Uterus (tissue), 4 donors: ENCODE data around the gene PKN3. TPM values are rescaled to one million over a fixed set of nuclear protein-coding genes. Genes with fewer than 3 reads are reported as not detected.
"Not testable (repeated sequence)": the region's sequence is repeated elsewhere in the genome, so short reads cannot be mapped to it uniquely, and the experiment has no call there.

Experiments
- DNase-seq, 2 donors: peaks; one replicate each; pipeline ENCODE4 v3.0.0-alpha.2; 2019 to 2020
- H3K27ac ChIP-seq, 2 donors: fragments of 200-600 bp; sonication (generic); 1 replicate in 1 of 2; 2 replicates in 1 of 2; pipeline ENCODE4 v1.5.1; 2016 to 2018
- H3K27me3 ChIP-seq, 2 donors: fragments of 200-600 bp; sonication (generic); one replicate each; pipeline ENCODE4 v1.5.1; 2018 to 2019; ENCODE audit warnings: control low read depth in 1 of 2
- H3K36me3 ChIP-seq, 2 donors: fragments of 200-600 bp; sonication (generic); one replicate each; pipeline ENCODE4 v1.5.1; 2019; ENCODE audit warnings: control low read depth in 1 of 2
- H3K4me1 ChIP-seq, 2 donors: fragments of 200-600 bp; sonication (generic); one replicate each; pipeline ENCODE4 v1.5.1; 2018 to 2019; ENCODE audit warnings: control low read depth in 1 of 2
- H3K4me3 ChIP-seq, 2 donors: fragments of 200-600 bp; sonication (generic); 1 replicate in 1 of 2; 2 replicates in 1 of 2; pipeline ENCODE4 v1.5.1; 2018 to 2019; ENCODE audit warnings: mild to moderate bottlenecking in 1 of 2
- H3K9me3 ChIP-seq, 2 donors: fragments of 200-600 bp; sonication (generic); one replicate each; pipeline ENCODE4 v1.5.1; 2019; ENCODE audit warnings: control low read depth in 1 of 2
- CTCF ChIP-seq, 4 experiments: fragments of 200-600 bp in 2 of 4; fragments of 450-650 bp in 2 of 4; sonication (generic) in 2 of 4; IDR thresholded peaks; one replicate each; pipeline ENCODE4 v1.5.1; 2016 to 2019; ENCODE audit warnings: antibody characterized with exemption in 4 of 4, mild to moderate bottlenecking in 2 of 4, moderate library complexity in 1 of 4
- POLR2A ChIP-seq, 2 donors: fragments of 450-650 bp; IDR thresholded peaks; one replicate each; pipeline ENCODE4 v1.6.1; 2016; ENCODE audit warnings: antibody characterized with exemption in 2 of 2, mild to moderate bottlenecking in 1 of 2, moderate library complexity in 1 of 2
- intact Hi-C: fragments of 100-400 bp; cut with DNase I; formaldehyde crosslinking; loops from one replicate; pipeline ENCODE4 v1.15.1; 2023; ENCODE audit warnings: low total_unique reads
- total RNA-seq, 4 donors: library from RNA; depleted of rRNA in 3 of 4; stranded (reverse); fragments of >200 nt in 3 of 4; gene quantifications; one replicate each; pipeline versions ENCODE4 v1.1.0 to v1.2.4, GENCODE V29; 2014 to 2023
- donor health status: DM: yes; HTN: yes; CAD: no.

PKN3 gene
- total RNA-seq, 4 donors from 2014 or later: 2.4 to 19.5 (median 4.5) TPM

- Histone ChIP-seq H3K27ac (no peak overlapping the region), H3K9me3 (no peaks in the 10 kb centered on the region), H3K36me3 (no peaks in the 10 kb centered on the region), H3K4me1 (peaks cover 0 to 6% of the 10 kb centered on the region in 2 donors), H3K27me3 (no peaks in the 10 kb centered on the region), H3K4me3 (no peak overlapping the region)
- intact Hi-C loops: no loop called here
- no peak for DNase-seq
- TF ChIP-seq POLR2A (IDR thresholded peaks at IDR 0.05) (no peak), CTCF (IDR thresholded peaks at IDR 0.05) (no peak)
These were observed 44.5 kb upstream of the PKN3 start for GRCh38 chr9:128657796-128658195.

GRCh38 chr9:128666481-128666941 lies 35.8 kb upstream of the PKN3 start:
- H3K27me3 ChIP-seq, intact Hi-C loops, H3K4me1 ChIP-seq, H3K4me3 ChIP-seq, H3K9me3 ChIP-seq, H3K27ac ChIP-seq, H3K36me3 ChIP-seq, DNase-seq: not testable (repeated sequence)

- intact Hi-C loops: no loop called here
- H3K36me3 ChIP-seq: no peaks in the 10 kb centered on the region
- TF ChIP-seq CTCF (IDR thresholded peaks at IDR 0.05) (no peak), POLR2A (IDR thresholded peaks at IDR 0.05) (no peak)
- no peak overlapping the region for H3K27ac ChIP-seq
- no peaks in the 10 kb centered on the region for H3K4me1 ChIP-seq
- H3K9me3 ChIP-seq: no peaks in the 10 kb centered on the region
- no peak overlapping the region for H3K4me3 ChIP-seq
- no peaks in the 10 kb centered on the region for H3K27me3 ChIP-seq
- no peak for DNase-seq
These were observed 32.5 kb upstream of the PKN3 start for GRCh38 chr9:128669786-128670185.

- Histone ChIP-seq H3K9me3 (no peaks in the 10 kb centered on the region), H3K4me3 (no peak overlapping the region), H3K4me1 (no peaks in the 10 kb centered on the region), H3K27ac (no peak overlapping the region), H3K36me3 (no peaks in the 10 kb centered on the region), H3K27me3 (no peaks in the 10 kb centered on the region)
- intact Hi-C loops: no loop called here
- no peak for DNase-seq
- TF ChIP-seq POLR2A (IDR thresholded peaks at IDR 0.05) (no peak), CTCF (IDR thresholded peaks at IDR 0.05) (no peak)
These were observed 26.9 kb upstream of the PKN3 start for GRCh38 chr9:128675382-128675781.

GRCh38 chr9:128677794-128678193 lies 24.5 kb upstream of the PKN3 start:
- Histone ChIP-seq H3K36me3 (no peaks in the 10 kb centered on the region), H3K4me1 (no peaks in the 10 kb centered on the region), H3K27ac (no peak overlapping the region), H3K9me3 (no peaks in the 10 kb centered on the region), H3K27me3 (no peaks in the 10 kb centered on the region), H3K4me3 (no peak overlapping the region)
- DNase-seq: no peak
- intact Hi-C loops: no loop called here
- TF ChIP-seq CTCF (IDR thresholded peaks at IDR 0.05): no peak
- TF ChIP-seq POLR2A (IDR thresholded peaks at IDR 0.05): no peak
